HG02571 (cell line): Measurements from ENCODE around the gene ECHDC3.
A peak's percentile ranks its signal among the peaks of the same experiment; 100 is the strongest.
"Not testable (repeated sequence)": the region's sequence is repeated elsewhere in the genome, so short reads cannot be mapped to it uniquely, and the experiment has no call there.

Source experiments
- ATAC-seq: cut with Tn5 transposase; IDR thresholded peaks from one replicate; pipeline ENCODE4 v1.9.1; 2021; ENCODE audit warnings: mild to moderate bottlenecking, moderate library complexity; ENCODE audit not compliant: unreplicated experiment

ECHDC3 gene

DNA sequence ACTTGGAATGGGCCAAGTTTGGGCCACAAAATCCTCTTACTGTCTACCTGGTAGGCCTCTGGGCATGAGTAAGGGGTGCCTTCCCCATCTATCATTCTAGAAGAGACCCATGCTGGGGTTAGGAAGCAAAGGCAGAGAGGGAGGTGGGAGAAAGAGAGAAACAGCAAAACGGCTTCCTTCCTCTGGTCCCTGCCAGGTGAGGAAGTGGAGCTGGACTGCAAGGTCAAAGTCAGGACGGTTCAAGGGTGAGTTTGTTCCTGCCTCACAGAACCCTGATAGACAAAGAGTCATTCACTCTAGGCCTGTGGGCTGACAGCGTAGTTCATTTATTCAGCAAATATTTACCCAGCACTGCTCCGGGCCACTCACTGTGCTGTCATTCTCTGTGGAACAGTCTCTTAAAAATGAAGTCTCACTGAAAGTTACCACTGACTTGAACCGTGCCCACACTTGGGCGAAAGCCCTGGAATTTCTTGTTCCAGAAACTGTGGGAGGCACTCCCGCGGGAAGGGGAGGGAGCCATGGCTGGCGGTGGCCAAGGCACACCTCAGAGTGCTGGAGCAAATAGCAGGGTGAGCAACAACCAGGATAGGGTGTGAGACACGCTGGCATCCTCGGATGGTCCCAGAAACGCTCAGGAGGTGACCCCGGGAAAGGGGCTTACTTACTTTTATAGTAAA, 26.2 kb upstream of the ECHDC3 start:
- no peak for ATAC-seq

DNA sequence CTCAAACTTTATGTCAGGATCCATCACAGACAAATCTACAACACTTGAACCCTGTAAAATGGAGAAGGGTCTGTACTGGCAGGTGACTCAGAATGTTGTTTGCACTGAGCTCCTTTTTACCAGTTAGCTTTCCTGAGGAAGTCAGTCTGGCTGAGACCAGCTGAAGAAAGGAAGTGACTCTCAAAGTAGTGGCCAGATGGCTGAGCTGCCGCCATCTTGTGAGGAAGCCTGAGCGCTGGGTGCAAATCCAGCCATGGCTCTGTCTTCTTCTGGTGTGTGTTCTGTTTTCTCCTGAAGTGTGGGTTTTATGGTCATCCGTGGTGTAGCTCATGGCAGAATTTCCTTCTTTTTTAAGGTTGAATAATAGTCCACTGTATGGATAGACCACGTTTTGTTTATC, 25.5 kb upstream of the ECHDC3 start:
- ATAC-seq, result no peak

DNA sequence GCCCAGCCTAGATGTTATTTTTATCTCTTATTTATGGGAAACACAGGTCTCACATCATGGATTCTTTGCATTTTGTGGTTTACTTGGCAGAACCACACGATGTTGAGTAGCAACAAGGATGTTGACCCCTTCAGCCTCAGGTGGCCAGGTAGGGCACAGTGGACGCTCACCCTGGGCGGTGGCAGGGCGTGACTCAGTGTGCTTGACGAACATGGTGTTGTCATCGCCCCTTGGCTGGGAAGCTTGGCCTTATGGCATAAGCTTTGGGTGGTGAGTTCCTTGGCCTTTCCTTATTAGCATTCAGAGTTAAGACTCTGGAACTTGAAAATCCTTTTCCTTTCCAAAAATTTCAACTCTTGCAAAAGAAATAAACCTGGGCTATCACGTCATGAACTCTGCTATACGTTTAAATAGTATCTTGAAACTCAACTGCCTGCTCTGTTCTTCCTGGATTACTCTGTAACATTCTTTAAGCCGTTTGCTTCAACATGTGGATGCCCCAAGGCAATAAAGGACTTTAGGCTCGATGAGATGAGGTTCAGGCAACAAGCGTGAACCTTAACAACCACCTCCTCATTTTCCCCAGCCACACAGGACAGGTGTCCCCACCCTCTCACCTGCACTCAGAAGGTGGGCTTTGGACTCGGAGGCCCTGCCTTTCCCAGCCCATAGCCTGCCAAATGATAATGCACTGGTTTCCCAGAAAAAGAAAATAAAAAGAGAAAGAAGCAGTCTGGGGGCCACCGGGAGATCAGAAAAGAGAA, 22.5 kb upstream of the ECHDC3 start:
- no peak for ATAC-seq

DNA sequence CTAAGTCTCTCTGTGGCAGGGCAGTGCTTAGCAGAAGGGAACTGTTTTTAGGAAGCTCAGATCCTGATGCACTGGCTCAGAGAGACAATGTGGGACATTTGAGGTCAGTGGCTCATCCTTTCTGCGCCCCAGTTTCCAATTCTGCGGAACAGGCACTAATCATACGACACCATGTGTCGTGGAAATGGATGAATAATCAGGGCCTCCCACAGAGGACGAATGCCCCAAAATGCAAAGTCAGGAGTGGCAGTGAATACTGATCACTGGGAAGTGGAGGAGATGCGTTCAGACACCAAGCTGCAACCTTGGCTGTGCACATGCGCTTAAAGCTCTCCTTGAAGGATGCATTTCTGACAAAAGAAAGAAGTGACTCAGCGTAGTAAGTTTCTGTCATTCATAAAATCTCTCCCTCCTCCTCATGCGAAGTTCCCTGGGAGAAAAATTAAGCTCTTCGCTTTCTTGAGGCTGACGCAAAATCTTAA, 21.9 kb upstream of the ECHDC3 start:
- no peak for ATAC-seq

DNA sequence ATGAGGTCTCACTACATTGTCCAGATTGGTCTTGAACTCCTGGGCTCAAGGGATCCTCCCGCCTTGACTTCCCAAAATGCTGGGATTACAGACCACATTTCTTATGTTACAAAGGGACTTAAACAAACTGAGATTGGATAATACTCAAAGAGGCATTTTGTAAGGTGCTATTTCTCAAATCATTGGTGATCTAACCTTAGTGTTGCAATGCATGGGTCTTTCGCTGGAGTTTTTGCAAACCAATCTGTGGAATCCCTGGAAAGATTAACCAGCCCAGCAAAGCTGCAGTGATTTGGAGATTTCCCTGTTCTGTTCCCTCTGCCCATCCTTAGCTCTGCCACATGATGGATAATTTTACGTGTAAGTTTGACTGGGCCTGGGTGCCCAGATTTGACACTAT, 20.4 kb upstream of the ECHDC3 start:
- ATAC-seq, result no peak

DNA sequence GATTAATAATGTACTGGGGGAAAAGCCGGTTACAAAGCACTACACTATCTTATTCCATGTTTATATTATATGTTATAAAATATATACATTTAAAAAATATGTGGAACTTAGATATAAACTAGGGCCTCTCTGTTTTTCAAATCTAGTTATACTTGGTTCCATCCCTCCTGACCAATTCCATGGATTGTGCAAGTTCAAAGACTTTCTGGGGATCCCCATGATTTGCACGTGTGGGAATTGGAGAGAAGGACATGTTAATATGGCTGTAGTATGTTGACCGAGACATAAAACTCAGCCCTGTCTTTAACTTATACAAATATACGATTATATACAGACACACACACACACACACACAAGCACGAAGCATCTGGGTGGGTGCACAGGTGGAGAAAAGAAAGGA, 18.8 kb upstream of the ECHDC3 start:
- ATAC-seq, result no peak

DNA sequence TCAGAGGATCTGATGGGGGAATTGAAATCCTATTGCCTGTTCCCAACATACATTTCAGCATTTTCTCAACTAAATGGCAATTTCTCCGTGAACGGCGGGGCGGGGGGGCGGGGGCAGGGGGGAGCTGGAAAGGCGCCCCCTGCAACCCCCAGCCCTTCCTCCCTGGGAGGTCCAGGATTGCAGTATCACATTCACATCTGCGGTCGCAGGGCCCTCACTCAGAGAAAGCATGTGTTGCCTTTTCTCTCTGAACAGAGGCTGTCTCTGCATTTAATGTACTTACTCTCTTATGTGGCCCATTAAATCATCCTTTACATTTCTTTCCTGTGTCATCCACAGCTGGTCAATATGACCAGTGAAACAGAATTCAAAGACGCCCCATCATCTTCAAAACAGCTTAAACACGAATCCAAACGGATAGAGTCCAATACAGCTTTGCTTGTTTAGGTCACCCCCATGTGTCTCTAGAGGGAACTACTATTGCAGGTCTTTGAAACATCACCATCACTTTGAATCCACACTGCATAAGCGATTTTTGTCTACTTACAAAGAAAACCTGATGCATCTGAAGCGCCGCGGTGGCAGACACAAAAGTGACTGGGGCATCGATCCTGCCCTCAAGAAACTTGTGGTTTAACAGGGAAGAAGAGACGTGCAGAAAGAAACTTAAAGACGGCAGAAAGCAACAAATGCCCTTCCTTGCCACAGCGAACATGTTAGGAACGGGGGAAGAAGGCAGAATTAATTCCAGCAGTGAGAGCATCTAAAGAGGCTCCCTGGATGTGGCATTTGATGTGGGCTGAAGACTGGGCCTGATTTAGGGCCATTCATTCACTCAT, 17.0 kb upstream of the ECHDC3 start:
- ATAC-seq, result peak; percentile 54

DNA sequence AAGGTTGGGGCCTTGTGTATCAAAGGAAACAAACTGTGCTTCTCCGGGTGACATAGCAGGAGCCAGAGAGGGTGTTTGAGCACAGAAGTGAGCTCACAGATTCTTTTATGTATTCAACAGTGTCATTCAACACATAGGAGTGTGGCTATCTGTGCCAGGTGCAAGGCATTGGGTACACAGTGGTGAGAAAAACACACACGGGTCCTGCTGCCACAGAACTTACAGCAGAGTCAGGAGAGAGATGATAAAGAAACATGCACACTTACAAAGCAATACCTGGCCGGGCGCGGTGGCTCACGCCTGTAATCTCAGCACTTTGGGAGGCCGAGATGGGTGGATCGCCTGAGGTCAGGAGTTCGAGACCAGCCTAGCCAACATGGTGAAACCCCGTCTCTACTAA, 16.3 kb upstream of the ECHDC3 start:
- ATAC-seq, result no peak

DNA sequence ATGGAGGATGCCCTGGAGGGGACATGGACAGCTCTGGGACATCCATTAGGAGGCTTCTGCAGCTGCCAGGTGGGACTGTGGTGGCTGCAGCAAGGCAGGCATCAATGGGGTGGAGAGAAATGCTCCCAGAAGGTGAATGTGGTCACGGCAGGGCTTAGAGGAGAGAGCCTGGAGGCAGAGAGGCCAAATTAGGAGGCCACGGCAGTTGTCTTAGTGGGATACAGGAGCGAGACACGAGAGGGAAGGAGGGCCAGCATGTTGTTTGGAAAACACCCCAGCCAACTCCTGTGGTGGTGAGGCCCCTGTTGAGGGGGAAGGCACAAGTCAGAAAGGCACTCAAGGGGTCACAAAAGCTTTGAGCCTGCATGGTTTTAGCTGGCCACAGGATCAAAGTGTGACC, 14.6 kb upstream of the ECHDC3 start:
- no peak for ATAC-seq

DNA sequence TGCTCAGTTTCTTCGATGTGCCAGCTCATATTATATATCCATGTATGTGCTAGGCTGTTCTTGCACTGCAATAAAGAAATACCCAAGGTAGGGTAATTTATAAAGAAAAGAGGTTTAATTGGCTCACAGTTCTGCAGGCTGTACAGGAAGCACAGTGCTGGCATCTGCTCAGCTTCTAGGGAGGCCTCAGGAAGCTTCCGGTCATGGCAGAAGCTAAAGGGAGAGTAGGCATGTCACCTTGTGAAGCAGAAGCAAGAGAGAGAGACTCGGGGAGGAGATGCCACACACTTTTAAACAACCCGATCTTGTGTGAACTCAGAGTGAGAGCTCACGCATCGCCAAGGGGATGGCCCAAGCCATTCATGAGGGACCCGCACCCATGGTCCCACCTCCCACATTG, 13.8 kb upstream of the ECHDC3 start:
- no peak for ATAC-seq

DNA sequence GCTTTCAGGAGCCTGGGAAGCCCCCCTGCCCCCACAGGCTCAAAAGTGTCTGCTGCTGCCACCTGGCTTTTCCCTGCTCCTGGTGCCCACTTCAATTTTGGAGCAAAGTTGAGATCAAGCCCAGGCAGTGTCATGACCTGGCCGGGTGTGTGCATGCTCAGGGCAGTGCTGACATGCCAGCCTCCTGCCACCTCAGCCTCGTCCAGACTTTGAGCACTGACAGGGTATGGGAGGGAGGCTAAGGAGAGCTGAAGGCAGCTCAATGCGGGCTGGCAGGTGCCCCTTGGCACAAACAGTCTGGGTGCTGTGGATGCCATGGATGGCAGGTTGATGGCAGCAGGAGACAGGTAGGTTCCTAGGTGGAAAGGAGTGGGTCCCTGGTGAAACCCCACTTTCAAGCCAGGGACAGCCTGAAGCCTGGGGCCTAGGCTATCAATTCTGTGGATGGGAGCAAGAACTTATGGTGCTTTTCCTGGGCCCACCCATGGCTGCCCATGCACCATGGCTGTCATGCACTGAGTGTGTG, 12.3 kb upstream of the ECHDC3 start:
- no peak for ATAC-seq

DNA sequence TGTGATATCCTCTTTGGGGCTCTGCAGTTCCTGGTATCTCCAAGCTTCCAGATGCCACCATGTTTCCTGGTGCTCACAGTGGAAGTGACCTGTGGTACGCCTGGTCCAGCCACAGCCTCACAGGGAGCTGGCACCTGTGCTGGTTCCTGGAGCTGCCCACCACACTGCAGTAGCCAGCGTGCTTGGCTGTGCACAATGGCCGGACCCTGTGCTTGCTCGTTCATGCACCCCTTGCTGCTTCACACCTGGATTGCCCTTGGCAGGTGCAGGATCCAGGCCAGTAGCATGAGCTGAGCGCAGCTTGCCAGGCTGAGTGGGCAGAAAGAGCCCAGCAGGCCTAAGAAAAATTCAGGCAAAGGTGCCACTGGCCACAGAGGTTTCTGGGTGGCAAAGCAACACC, 11.4 kb upstream of the ECHDC3 start:
- no peak for ATAC-seq

DNA sequence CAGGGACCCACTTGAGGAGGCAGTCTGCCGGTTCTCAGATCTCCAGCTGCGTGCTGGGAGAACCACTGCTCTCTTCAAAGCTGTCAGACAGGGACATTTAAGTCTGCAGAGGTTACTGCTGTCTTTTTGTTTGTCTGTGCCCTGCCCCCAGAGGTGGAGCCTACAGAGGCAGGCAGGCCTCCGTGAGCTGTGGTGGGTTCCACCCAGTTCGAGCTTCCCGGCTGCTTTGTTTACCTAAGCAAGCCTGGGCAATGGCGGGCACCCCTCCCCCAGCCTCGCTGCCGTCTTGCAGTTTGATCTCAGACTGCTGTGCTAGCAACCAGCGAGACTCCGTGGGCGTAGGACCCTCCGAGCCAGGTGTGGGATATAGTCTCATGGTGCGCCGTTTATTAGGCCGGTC, 5.4 kb upstream of the ECHDC3 start:
- ATAC-seq, result not testable (repeated sequence)

DNA sequence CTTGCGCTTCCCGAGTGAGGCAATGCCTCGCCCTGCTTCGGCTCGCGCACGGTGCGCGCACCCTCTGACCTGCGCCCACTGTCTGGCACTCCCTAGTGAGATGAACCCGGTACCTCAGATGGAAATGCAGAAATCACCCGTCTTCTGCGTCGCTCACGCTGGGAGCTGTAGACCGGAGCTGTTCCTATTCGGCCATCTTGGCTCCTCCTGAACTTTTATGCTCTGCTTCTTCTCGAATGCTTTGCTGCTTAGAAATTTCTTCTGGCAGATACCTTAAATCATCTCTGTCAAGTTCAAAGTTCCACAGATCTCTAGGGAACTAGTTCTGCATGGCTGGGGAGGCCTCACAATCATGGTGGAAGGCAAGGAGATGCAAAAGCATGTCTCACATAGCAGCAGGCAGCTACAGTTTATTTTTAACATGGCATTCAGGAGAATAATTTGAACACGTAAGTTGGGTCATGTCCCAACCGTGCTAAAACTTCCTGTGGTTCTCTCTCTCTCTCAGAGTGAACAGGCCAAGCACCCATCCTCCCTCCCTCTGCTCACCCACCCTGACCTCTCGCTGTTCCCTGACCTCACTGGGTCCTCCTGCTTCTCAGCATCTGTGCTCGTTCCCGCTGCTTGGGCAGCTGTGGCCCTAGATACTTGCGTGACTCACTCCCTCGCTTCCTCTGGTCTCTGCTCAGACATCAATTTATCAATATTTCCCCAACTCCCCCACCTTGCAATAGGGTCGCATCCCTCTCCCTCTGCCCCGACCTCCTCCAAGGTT, 4.7 kb upstream of the ECHDC3 start:
- not testable (repeated sequence) for ATAC-seq

DNA sequence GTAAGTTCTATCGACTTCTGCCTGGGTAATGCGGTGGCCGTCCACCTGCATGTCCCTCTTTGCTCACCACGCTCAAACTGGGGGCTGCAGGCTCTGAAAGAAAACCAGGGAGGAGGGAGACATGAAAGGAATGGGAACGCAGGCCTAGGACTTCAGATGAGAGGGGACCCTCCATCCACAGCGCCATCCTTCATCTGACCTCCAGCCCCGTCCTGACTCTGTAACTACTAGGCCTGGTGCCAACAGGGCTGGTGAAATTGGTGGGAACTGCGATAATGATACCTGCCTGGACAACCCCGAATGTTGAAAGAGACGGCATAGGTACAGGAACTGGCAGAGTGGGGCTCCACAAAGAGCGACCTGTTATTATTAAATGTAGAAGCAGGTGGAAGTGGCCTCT, 1.3 kb upstream of the ECHDC3 start:
- ATAC-seq, result no peak

DNA sequence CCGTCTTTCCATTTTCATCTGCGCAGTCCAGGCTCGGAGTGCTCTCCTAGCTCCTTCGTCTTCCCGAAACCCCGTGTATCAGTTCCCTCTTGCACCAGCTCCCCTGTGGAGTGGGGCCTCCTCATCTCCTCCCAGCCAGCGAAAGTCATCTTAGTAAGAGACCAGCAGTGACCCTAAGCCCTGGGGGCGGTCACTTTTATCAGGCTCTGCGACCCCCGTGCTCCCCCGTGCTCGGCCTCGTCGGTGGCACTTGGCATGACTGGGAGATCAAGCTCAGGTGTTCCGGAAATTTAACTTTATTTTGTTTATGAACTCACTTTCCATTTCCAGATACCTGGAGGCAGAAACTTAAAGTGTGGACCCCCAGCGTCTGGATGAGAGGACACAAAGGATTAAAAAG, 574 bp upstream of the ECHDC3 start:
- no peak for ATAC-seq

DNA sequence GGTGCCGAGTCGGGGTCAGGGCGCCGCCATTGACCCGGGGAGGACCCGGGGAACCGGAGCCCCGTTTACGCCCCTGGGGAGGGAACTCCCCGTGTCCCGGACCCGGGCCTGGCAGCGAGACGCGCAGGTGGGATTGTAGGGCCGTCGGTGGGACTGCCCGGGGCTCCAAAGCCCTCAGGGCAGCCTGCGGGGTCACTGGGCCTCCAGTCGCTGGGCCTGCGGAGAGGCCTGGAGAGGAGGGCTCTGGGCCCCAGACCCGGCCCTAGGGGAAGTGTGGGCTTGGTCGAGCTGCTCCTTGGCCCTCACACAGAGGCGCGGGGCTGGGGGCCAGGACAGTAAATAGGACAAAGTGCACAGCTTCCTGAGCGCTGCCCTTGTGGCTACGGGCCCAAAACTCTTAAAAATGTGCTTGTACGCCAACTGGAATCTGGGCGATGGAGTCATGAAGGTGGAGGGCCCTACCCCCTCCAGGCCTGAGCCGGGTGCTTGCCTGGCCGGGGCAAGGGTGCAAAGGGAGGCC, 657 bp downstream of the ECHDC3 start:
- no peak for ATAC-seq

DNA sequence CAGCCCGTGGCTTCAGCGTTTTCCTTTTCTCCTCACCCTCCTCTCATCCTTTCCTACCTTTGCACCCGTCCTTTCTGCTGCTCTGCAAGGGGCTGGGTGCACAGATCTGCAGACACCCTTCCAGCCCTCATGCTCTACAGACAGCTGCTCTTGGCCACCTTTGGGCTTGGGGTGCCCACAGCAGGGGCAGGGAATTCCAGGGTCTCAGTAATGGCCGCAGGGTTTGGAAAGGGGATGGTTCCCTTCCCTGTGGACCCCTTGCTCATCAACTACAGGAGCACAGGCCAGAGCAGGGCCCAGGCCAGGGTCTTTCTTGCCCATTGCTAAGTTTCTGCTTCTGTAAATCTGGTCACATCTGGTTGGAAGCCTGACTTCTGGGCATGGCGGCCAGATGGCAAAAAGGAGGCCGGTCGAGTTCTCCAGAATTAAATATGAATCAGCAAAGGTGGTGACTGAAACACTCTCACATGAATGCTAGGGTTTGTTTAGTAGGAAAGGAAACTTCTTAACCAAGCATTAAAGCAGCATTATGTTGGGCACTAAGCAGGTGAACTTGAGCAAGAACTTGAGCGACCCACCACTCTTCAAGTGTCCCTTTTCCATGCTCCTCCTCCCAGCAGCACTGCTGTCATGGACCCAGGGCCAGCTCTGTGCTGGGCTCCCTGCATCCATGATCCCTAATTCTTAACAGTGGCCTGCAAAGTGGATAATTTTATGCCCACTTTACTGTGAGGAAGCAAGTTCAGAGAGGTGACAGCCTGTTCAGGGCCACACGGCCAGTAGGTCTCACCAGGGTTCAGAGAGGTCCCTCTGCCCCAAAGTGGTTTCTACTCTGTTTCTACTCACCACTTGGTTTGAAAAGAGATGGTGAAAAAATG, 1.5 kb downstream of the ECHDC3 start:
- no peak for ATAC-seq

DNA sequence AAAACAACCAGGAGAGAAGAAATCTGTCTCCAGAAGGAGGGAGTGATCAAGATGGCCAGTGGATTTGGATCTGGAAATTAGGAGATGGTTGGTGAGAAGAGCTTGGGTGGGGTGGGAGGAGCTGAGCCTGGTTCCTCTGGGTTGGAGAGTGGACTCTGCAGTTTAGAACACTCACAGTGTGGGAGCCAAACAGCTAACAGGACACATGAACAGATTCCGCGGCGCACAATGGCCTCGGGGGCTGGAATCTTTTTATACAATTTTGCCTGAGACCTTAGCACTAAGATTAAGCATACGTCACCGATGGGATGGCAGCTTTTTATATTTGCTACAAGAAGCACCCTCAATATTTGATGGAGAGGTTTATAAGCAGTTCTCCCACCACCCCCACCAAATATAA, 2.9 kb downstream of the ECHDC3 start:
- no peak for ATAC-seq
